Activated CD8-positive, alpha-beta T cell treated with anti-CD3 and anti-CD28 coated beads for 36 hours (primary cell): ENCODE measurements around the gene DDRGK1. TPM values are rescaled to one million over a fixed set of nuclear protein-coding genes. Genes with fewer than 3 reads are reported as not detected.

Source experiments
- ATAC-seq: fragments of 200-7000 bp; cut with Tn5 transposase; one replicate; pipeline ENCODE4 v1.10.0; 2021; ENCODE audit warnings: mild to moderate bottlenecking, moderate library complexity
- CTCF ChIA-PET: fragments of 350-600 bp; sonication (Branson Sonifier 250); formaldehyde crosslinking; loops from one replicate; lab custom pipeline; 2021; ENCODE audit warnings: antibody characterized with exemption; lab: Charles Lee
- POLR2A ChIA-PET: fragments of 350-600 bp; sonication (Branson Sonifier 250); formaldehyde crosslinking; loops from one replicate; lab custom pipeline; 2021; ENCODE audit warnings: antibody characterized with exemption; lab: Charles Lee
- DNase-seq: peaks from one replicate; pipeline ENCODE4 v3.0.0-alpha.2; 2020
- H3K27ac Mint-ChIP-seq: one replicate; pipeline ENCODE4 v1.8.0; 2021; ENCODE audit warnings: mild to moderate bottlenecking, mixed read lengths
- H3K27me3 Mint-ChIP-seq: one replicate; pipeline ENCODE4 v1.8.0; 2021; ENCODE audit warnings: mixed read lengths
- H3K36me3 Mint-ChIP-seq: one replicate; pipeline ENCODE4 v1.8.0; 2021; ENCODE audit warnings: low read depth, mixed read lengths
- H3K4me1 Mint-ChIP-seq: one replicate; pipeline ENCODE4 v1.8.0; 2021; ENCODE audit warnings: low read depth, mixed read lengths
- H3K4me3 Mint-ChIP-seq: one replicate; pipeline ENCODE4 v1.8.0; 2021; ENCODE audit warnings: mild to moderate bottlenecking, moderate library complexity, mixed read lengths
- H3K9me3 Mint-ChIP-seq: one replicate; pipeline ENCODE4 v1.8.0; 2021; ENCODE audit warnings: mixed read lengths
- CTCF ChIP-seq: fragments of 200-600 bp; IDR thresholded peaks from one replicate; pipeline ENCODE4 v1.8.0; 2022; ENCODE audit warnings: antibody characterized with exemption, mild to moderate bottlenecking
- intact Hi-C: fragments of 100-400 bp; cut with micrococcal nuclease; formaldehyde crosslinking; loops from one replicate; pipeline ENCODE4 v1.10.0; 2022
- total RNA-seq, 2 experiments: library from RNA; stranded (reverse); gene quantifications; one replicate each; pipeline ENCODE4 v1.2.3, GENCODE V29; 2021

Gene DDRGK1
- total RNA-seq, 2 experiments from 2014 or later, result 50.1 to 54.1 TPM

GRCh38 chr20:3171391-3172125 lies 32.9 kb downstream of the DDRGK1 start:
- POLR2A ChIA-PET, result interaction anchor here (1.4 to 3.2 kb wide), 2 partner anchors 13 to 331 kb away, joined by 3 to 25 read pairs; partner anchors contain the start of genes FASTKD5, PCED1A, UBOX5 and VPS16

GRCh38 chr20:3168829-3169590 lies 35.5 kb downstream of the DDRGK1 start:
- DNase-seq, result no peak
- Mint-ChIP-seq H3K4me3 (no peak overlapping the region), H3K27me3 (peaks cover 14% of the 10 kb centered on the region), H3K36me3 (no peaks in the 10 kb centered on the region), H3K27ac (no peak overlapping the region), H3K9me3 (no peaks in the 10 kb centered on the region), H3K4me1 (peaks cover 13% of the 10 kb centered on the region)
- intact Hi-C loops, result no loop called here
- ATAC-seq, result no peak
- TF ChIP-seq CTCF, result no peak
- POLR2A ChIA-PET, result interaction anchor here (0.9 to 1.0 kb wide), 2 partner anchors 9 to 16 kb away, joined by 3 read pairs; no protein-coding TSS in a partner anchor
- CTCF ChIA-PET, result interaction anchor here (1.0 kb wide), 1 partner anchor 11 kb away, joined by 3 read pairs; no protein-coding TSS in a partner anchor

More at GRCh38 chr20:3171391-3172125, 32.9 kb downstream of the DDRGK1 start:
- H3K27me3 Mint-ChIP-seq, result peaks cover 26% of the 10 kb centered on the region
- H3K9me3 Mint-ChIP-seq, result no peaks in the 10 kb centered on the region
- DNase-seq, result no peak
- peaks cover 17% of the 10 kb centered on the region for H3K4me1 Mint-ChIP-seq
- CTCF ChIA-PET, result interaction anchor here (0.7 to 1.6 kb wide), 5 partner anchors 8 to 41 kb away, joined by 3 to 4 read pairs (median 3); no protein-coding TSS in a partner anchor
- TF ChIP-seq CTCF, result no peak
- peak overlapping the region; percentile 16 for H3K4me3 Mint-ChIP-seq
- intact Hi-C loops, result no loop called here
- H3K27ac Mint-ChIP-seq, result no peak overlapping the region
- no peak for ATAC-seq
- H3K36me3 Mint-ChIP-seq, result no peaks in the 10 kb centered on the region

GRCh38 chr20:3168079-3168828 lies 36.2 kb downstream of the DDRGK1 start:
- POLR2A ChIA-PET, result interaction anchor here (0.9 to 1.3 kb wide), 4 partner anchors 9 to 39 kb away, joined by 3 to 4 read pairs (median 3); partner anchors contain the start of genes FASTKD5 and UBOX5
- H3K4me1 Mint-ChIP-seq, result peaks cover 13% of the 10 kb centered on the region
- peak; percentile 15 for ATAC-seq
- peaks cover 14% of the 10 kb centered on the region for H3K27me3 Mint-ChIP-seq
- no peak for TF ChIP-seq CTCF
- intact Hi-C loops, result no loop called here
- no peak overlapping the region for H3K27ac Mint-ChIP-seq
- H3K9me3 Mint-ChIP-seq, result no peaks in the 10 kb centered on the region
- CTCF ChIA-PET, result no interaction called here
- H3K36me3 Mint-ChIP-seq, result no peaks in the 10 kb centered on the region
- no peak overlapping the region for H3K4me3 Mint-ChIP-seq
- no peak for DNase-seq

GRCh38 chr20:3167738-3168078 lies 36.8 kb downstream of the DDRGK1 start:
- Mint-ChIP-seq H3K27ac (no peak overlapping the region), H3K36me3 (no peaks in the 10 kb centered on the region), H3K9me3 (no peaks in the 10 kb centered on the region), H3K4me1 (peaks cover 13% of the 10 kb centered on the region), H3K27me3 (peaks cover 14% of the 10 kb centered on the region), H3K4me3 (no peak overlapping the region)
- CTCF ChIA-PET, result no interaction called here
- ATAC-seq, result no peak
- POLR2A ChIA-PET, result interaction anchor here (0.9 to 1.3 kb wide), 4 partner anchors 8 to 38 kb away, joined by 3 to 4 read pairs (median 3); partner anchors contain the start of genes FASTKD5 and UBOX5
- TF ChIP-seq CTCF, result no peak
- no peak for DNase-seq
- intact Hi-C loops, result no loop called here
